Immature natural killer cell (primary cell): ENCODE data around the gene RAB11FIP4. TPM values are rescaled to one million over a fixed set of nuclear protein-coding genes. Genes with fewer than 3 reads are reported as not detected.
"Not testable (repeated sequence)": the region's sequence is repeated elsewhere in the genome, so short reads cannot be mapped to it uniquely, and the experiment has no call there.

Source experiments
- DNase-seq, 3 donors: peaks; one replicate each; pipeline ENCODE4 v3.0.0; 2022; ENCODE audit warnings: mixed read lengths in 1 of 3
- H3K27ac Mint-ChIP-seq, 6 donors: one replicate each; pipeline ENCODE4 v1.8.0; 2020; ENCODE audit warnings: mixed read lengths in 6 of 6, mild to moderate bottlenecking in 5 of 6, inconsistent platforms in 4 of 6, moderate library complexity in 3 of 6
- H3K27me3 Mint-ChIP-seq, 3 donors: one replicate each; pipeline ENCODE4 v1.8.0; 2020 to 2021; ENCODE audit warnings: low read depth in 3 of 3, mild to moderate bottlenecking in 3 of 3, mixed read lengths in 3 of 3, moderate library complexity in 3 of 3, inconsistent platforms in 1 of 3
- H3K36me3 Mint-ChIP-seq, 3 donors: one replicate each; pipeline ENCODE4 v1.8.0; 2020; ENCODE audit warnings: mixed read lengths in 3 of 3, inconsistent platforms in 2 of 3, mild to moderate bottlenecking in 2 of 3
- H3K4me1 Mint-ChIP-seq, 2 donors: one replicate each; pipeline ENCODE4 v1.8.0; 2020; ENCODE audit warnings: inconsistent platforms in 2 of 2, mild to moderate bottlenecking in 2 of 2, mixed read lengths in 2 of 2, moderate library complexity in 1 of 2
- H3K4me3 Mint-ChIP-seq, 5 donors: one replicate each; pipeline ENCODE4 v1.8.0; 2020; ENCODE audit warnings: mild to moderate bottlenecking in 5 of 5, mixed read lengths in 5 of 5, inconsistent platforms in 3 of 5, moderate library complexity in 3 of 5
- H3K9me3 Mint-ChIP-seq, 6 donors: one replicate each; pipeline ENCODE4 v1.8.0; 2020; ENCODE audit warnings: mild to moderate bottlenecking in 6 of 6, mixed read lengths in 6 of 6, inconsistent platforms in 4 of 6, moderate library complexity in 3 of 6
- polyA plus RNA-seq, 3 donors: library from polyadenylated mRNA; unstranded; fragments of 300-500 nt; fragmentation: Illumina TruSeq; gene quantifications; one replicate each; pipeline ENCODE4 v1.2.3, GENCODE V29; 2021

The RAB11FIP4 gene
- polyA plus RNA-seq, 3 donors from 2014 or later = 14.2 to 41.8 (median 22.1) TPM

DNA sequence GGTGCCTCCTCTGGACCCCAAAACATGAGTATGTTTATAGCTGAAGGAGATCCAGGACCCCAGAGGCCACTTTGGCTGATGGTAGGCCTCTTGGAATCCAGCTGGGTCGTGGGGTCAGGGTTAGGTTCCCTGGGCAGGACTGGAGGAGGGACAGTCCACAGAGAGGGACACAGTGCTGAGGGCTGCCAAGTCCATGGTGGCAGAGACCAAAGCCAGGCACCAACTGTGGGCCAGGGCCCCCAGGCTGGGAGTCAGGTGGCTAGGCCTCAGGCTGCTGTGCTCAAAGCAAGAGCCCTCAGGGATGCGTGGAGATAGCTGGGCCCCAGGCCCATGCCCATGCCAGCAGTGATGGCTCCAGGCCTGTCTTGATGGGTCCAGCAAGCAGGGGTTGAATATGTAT is 44.1 kb downstream of the RAB11FIP4 start:
- H3K27ac Mint-ChIP-seq = no peak overlapping the region
- peaks cover 0 to 2% (median 0%) of the 10 kb centered on the region in 6 donors for H3K9me3 Mint-ChIP-seq
- no peak overlapping the region for H3K4me3 Mint-ChIP-seq
- H3K27me3 Mint-ChIP-seq = peaks cover under 1 to 7% (median 2%) of the 10 kb centered on the region in 3 donors
- H3K4me1 Mint-ChIP-seq = peaks cover 20 to 28% of the 10 kb centered on the region in 2 donors
- no peak for DNase-seq
- H3K36me3 Mint-ChIP-seq = no peaks in the 10 kb centered on the region

DNA sequence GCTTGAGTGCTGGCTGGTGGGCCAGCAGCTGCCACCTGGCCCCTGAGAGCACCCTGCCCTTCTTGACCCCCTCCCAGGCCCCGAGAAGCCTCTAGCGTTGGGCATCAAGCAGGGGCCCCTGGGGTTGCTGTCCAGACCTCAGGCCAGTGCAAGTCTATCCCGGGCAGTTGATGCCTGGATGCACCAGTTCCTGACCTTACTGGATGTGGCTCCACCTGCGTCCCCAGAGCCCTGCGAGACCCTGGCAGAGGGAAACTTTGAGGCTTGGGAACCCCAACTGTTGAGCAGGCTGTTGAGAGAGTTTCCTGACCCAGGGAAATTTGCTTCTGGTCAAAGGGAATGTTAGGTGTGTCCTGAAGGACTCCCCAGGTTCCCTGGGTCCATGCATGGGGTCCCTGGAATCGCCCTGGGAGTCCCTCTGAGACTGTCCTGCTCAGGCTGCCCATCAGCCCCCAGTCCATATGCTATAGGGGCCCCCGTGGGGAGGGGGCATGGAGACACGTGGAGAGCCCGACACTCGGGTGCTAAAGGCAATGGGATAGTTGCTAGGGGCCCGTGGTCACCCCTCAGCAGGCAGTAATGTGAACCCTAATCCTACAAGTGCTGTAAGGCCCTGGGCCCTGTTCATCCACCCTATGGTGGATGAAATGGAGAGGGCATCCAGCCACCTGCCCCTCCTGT is 46.4 kb downstream of the RAB11FIP4 start:
- Mint-ChIP-seq H3K27me3 (peaks cover 0 to 7% (median 2%) of the 10 kb centered on the region in 3 donors), H3K27ac (no peak overlapping the region), H3K9me3 (no peaks in the 10 kb centered on the region), H3K4me1 (peaks cover 15 to 26% of the 10 kb centered on the region in 2 donors), H3K36me3 (no peaks in the 10 kb centered on the region), H3K4me3 (no peak overlapping the region)
- DNase-seq = no peak

DNA sequence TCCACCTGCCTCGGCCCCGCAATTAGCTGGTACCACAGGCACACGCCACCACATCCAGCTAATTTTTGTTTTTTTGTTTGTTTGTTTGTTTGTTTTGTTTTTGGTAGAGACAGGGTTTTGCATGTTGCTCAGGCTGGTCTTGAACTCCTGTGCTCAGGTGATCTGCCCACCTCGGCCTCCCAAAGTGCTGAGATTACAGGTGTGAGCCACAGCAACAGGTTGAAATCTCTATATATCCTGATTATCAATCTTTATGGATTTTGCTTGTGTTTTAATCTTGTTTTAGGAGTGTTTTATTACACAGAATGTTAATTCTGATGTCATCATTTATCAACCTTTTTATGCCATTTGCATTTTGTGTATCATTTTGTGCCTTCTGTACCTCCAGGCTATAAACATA is 48.2 kb downstream of the RAB11FIP4 start:
- H3K36me3 Mint-ChIP-seq = no peaks in the 10 kb centered on the region
- H3K27ac Mint-ChIP-seq = no peak overlapping the region
- H3K4me1 Mint-ChIP-seq = peaks cover 0 to 11% of the 10 kb centered on the region in 2 donors
- no peak for DNase-seq
- H3K27me3 Mint-ChIP-seq = peaks cover 0 to 5% (median 2%) of the 10 kb centered on the region in 3 donors
- H3K4me3 Mint-ChIP-seq = no peak overlapping the region
- H3K9me3 Mint-ChIP-seq = no peaks in the 10 kb centered on the region

- Mint-ChIP-seq H3K27ac (no peak overlapping the region), H3K4me1 (peaks cover 0 to 10% of the 10 kb centered on the region in 2 donors), H3K4me3 (no peak overlapping the region), H3K36me3 (no peaks in the 10 kb centered on the region), H3K9me3 (no peaks in the 10 kb centered on the region), H3K27me3 (peaks cover 0 to 4% (median 2%) of the 10 kb centered on the region in 3 donors)
- no peak for DNase-seq
Measured at GRCh38 chr17:31442276-31442675, 50.8 kb downstream of the RAB11FIP4 start.

DNA sequence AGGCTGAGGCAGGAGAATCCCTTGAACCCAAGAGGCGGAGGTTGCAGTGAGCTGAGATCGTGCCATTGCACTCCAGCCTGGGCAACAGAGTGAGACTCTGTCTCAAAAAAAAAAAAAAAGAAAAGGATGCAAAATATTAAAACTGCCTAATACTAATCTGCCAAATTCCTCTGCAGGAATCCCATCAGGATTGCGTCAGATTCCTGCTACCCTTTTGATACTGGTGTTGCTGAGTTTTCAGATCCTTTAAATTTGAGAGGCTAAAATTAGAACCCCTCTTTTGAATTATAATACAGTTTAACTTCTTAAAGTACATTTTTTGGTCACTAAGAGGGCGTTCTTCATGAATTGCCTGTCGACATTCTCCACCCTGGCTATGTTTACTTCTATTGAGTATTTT is 51.4 kb downstream of the RAB11FIP4 start:
- not testable (repeated sequence) for DNase-seq, H3K4me1 Mint-ChIP-seq, H3K27ac Mint-ChIP-seq, H3K27me3 Mint-ChIP-seq, H3K36me3 Mint-ChIP-seq, H3K4me3 Mint-ChIP-seq, H3K9me3 Mint-ChIP-seq

GRCh38 chr17:31443386-31443785 is 51.9 kb downstream of the RAB11FIP4 start:
- Mint-ChIP-seq H3K27ac (peak overlapping the region in 1 of 6 donors; percentile 9), H3K36me3 (no peaks in the 10 kb centered on the region), H3K4me3 (no peak overlapping the region), H3K9me3 (no peaks in the 10 kb centered on the region), H3K4me1 (peaks cover 0 to 8% of the 10 kb centered on the region in 2 donors), H3K27me3 (peaks cover 0 to 2% (median 1%) of the 10 kb centered on the region in 3 donors)
- DNase-seq = no peak

DNA sequence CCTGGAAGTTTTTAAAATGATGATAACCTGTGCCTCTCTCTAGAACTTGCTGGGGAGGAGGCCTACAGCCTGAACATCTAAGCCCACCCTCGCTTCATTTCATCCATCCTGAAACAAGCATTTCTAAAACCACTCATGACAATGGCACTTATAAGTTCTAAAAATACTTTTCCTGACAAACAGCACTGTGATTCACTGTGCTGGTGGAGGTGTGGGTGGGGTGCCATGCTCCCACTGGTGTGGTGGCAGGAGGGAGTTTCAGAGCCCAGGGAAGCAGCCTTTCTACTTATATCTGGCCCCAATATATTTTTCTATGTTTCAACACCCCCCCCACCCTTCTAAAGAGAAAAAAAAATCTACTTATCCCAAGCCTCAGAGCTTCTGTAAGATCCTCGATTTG is 52.6 kb downstream of the RAB11FIP4 start:
- Mint-ChIP-seq H3K27me3 (peaks cover 0 to 1% (median 0%) of the 10 kb centered on the region in 3 donors), H3K4me3 (no peak overlapping the region), H3K27ac (no peak overlapping the region), H3K36me3 (no peaks in the 10 kb centered on the region), H3K9me3 (no peaks in the 10 kb centered on the region), H3K4me1 (peaks cover 0 to 6% of the 10 kb centered on the region in 2 donors)
- DNase-seq = no peak

- H3K36me3 Mint-ChIP-seq = no peaks in the 10 kb centered on the region
- H3K27me3 Mint-ChIP-seq = peaks cover 0 to 5% (median 0%) of the 10 kb centered on the region in 3 donors
- peak overlapping the region in 1 of 6 donors; percentile 35 for H3K27ac Mint-ChIP-seq
Measured at GRCh38 chr17:31446195-31446967, 54.9 kb downstream of the RAB11FIP4 start.

DNA sequence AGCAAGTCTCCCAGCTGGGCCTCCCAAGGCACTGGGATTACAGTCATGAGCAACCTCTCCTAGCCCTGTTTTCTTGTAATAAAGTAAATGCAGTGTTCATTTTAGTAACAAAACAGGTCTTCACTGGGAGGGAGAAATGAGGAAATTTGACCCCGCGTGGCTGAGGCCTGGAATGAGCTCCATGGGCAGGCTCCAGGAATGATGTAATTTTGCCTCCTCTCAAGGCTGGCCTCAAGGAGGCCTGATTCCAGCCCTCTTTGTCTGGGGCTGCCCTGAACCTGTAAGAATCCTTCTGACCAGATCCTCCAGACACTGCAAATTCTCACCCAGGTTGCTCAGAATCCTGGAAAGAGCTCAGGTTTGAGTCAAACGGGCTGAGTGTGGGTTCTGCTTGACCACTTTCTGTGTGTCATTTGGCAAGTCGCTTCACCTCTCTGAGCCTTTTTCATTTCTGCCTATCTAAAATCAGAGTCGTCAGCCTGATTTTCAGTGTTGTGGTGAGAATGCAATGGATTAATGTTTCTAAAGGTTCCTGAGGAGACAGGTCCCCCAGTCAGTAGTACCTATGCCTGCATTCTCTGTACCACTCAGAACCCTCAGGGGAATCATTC is 57.1 kb downstream of the RAB11FIP4 start:
- no peak overlapping the region for H3K4me3 Mint-ChIP-seq
- no peaks in the 10 kb centered on the region for H3K4me1 Mint-ChIP-seq
- DNase-seq = no peak
- H3K9me3 Mint-ChIP-seq = no peaks in the 10 kb centered on the region
- H3K27ac Mint-ChIP-seq = no peak overlapping the region
- H3K36me3 Mint-ChIP-seq = no peaks in the 10 kb centered on the region
- peaks cover 0 to 7% (median 0%) of the 10 kb centered on the region in 3 donors for H3K27me3 Mint-ChIP-seq

More at GRCh38 chr17:31446195-31446967, 54.9 kb downstream of the RAB11FIP4 start:
- Mint-ChIP-seq H3K4me3 (no peak overlapping the region), H3K9me3 (no peaks in the 10 kb centered on the region), H3K4me1 (peaks cover 0 to 6% of the 10 kb centered on the region in 2 donors)
- DNase-seq = no peak

DNA sequence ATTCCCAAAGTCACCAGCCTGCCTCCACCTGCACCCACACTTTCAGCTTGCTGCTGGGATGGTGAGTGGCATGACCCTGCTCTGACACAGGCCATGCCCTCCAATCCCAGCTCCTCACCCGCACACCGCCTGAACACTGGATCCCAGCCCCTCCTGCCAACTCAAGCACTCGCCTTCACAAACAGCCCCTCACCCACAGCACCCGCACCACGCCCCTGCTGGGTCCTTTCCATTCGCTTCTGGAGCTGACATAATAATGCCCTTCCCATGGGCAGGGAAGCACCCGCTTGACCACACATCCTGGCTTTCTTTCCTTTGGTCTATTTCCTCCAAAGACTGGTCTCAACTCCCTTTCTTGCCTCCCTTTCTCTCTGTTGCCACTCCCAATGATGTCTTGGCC is 57.6 kb downstream of the RAB11FIP4 start:
- Mint-ChIP-seq H3K36me3 (no peaks in the 10 kb centered on the region), H3K27me3 (peaks cover 0 to 7% (median 0%) of the 10 kb centered on the region in 3 donors), H3K4me1 (no peaks in the 10 kb centered on the region), H3K27ac (peak overlapping the region in 2 of 6 donors; percentile 21 to 67), H3K9me3 (no peaks in the 10 kb centered on the region), H3K4me3 (no peak overlapping the region)
- DNase-seq = no peak

GRCh38 chr17:31449746-31450145 is 58.3 kb downstream of the RAB11FIP4 start:
- no peaks in the 10 kb centered on the region for H3K9me3 Mint-ChIP-seq
- no peaks in the 10 kb centered on the region for H3K36me3 Mint-ChIP-seq
- H3K4me3 Mint-ChIP-seq = no peak overlapping the region
- DNase-seq = no peak
- H3K4me1 Mint-ChIP-seq = no peaks in the 10 kb centered on the region
- no peak overlapping the region for H3K27ac Mint-ChIP-seq
- H3K27me3 Mint-ChIP-seq = peaks cover 0 to 7% (median 0%) of the 10 kb centered on the region in 3 donors

DNA sequence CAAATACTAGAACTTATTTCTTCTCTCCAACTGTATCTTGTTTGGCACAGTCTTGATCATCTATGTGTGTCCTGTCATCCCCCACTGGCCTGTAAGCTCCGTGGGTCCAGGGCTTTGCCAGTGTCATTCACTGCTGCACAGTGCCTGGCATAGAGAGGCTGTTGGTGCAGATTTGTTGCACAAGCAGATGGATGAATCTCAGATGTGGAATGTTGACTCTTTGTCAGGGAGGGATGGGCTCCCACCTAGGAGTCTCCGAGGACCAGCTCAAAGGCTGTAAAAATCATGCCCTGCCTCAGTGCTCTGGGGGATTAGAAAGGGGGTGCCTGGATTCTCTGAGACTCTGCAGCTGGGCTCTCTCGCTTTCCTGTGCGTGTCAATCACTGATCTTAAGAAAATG is 60.6 kb downstream of the RAB11FIP4 start:
- H3K27ac Mint-ChIP-seq = peak overlapping the region in 1 of 6 donors; percentile 53
- DNase-seq = no peak
- peaks cover 0 to 7% (median 3%) of the 10 kb centered on the region in 3 donors for H3K27me3 Mint-ChIP-seq
- no peaks in the 10 kb centered on the region for H3K9me3 Mint-ChIP-seq
- no peaks in the 10 kb centered on the region for H3K4me1 Mint-ChIP-seq
- no peaks in the 10 kb centered on the region for H3K36me3 Mint-ChIP-seq
- H3K4me3 Mint-ChIP-seq = no peak overlapping the region

DNA sequence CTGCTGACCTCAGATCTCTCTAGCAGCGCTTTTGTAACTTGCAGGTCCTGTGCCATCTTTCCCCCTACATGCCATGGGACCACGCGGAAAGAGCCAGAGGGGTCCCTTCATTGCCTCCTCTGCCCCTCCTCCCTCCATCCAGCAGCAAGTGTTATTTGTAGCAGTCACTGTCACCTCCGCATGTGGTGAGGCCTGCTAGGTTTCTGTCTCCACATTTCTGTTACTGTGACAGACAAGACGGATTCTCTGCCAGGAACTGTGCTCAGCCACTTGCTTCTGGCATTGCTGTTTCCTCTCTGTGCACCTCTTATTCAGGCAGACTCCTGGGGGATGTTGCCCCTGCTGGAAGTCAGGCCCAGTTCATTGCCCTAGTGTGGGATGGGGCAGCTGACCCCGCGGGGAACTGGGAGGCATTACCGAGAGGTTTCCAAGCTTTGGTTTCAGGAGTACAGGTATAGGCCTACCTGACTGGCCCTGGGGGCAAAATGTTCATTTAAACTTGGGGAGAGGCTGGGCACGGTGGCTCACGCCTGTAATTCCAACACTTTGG is 61.2 kb downstream of the RAB11FIP4 start:
- Mint-ChIP-seq H3K4me3 (no peak overlapping the region), H3K4me1 (no peaks in the 10 kb centered on the region)

GRCh38 chr17:31453896-31454295 is 62.4 kb downstream of the RAB11FIP4 start:
- Mint-ChIP-seq H3K27ac (no peak overlapping the region), H3K4me1 (peaks cover 6% of the 10 kb centered on the region in 2 donors), H3K4me3 (no peak overlapping the region), H3K9me3 (no peaks in the 10 kb centered on the region), H3K27me3 (peaks cover 0 to 7% (median 3%) of the 10 kb centered on the region in 3 donors), H3K36me3 (no peaks in the 10 kb centered on the region)
- DNase-seq = no peak

More for the DNA sequence above, 61.2 kb downstream of the RAB11FIP4 start:
- DNase-seq = no peak
- no peaks in the 10 kb centered on the region for H3K36me3 Mint-ChIP-seq
- peaks cover 0 to 7% (median 3%) of the 10 kb centered on the region in 3 donors for H3K27me3 Mint-ChIP-seq
- H3K27ac Mint-ChIP-seq = peak overlapping the region in 1 of 6 donors; percentile 53
- H3K9me3 Mint-ChIP-seq = no peaks in the 10 kb centered on the region
